GM12892 (cell line): ENCODE data around the gene ARHGAP32.

Experiments
- DNase-seq: peaks from one replicate; pipeline ENCODE4 v3.0.0; 2011; ENCODE audit not compliant: insufficient read length
- FAIRE-seq: peaks from 2 replicates; lab custom pipeline; 2011; peaks lifted over from hg19 to GRCh38; lab: Jason Lieb, UNC
- POLR2A ChIP-seq: IDR thresholded peaks from 2 replicates; pipeline ENCODE4 v1.6.1; 2011; ENCODE audit warnings: low read depth, low read length, control low read depth
- POLR2AphosphoS5 ChIP-seq: IDR thresholded peaks from 2 replicates; pipeline ENCODE4 v1.6.1; 2011; ENCODE audit warnings: low read depth, low read length, control low read depth
- TAF1 ChIP-seq: IDR thresholded peaks from 2 replicates; pipeline ENCODE4 v1.6.1; 2011; ENCODE audit warnings: low read depth, mild to moderate bottlenecking, control low read depth, low read length, borderline replicate concordance

Gene ARHGAP32

DNA sequence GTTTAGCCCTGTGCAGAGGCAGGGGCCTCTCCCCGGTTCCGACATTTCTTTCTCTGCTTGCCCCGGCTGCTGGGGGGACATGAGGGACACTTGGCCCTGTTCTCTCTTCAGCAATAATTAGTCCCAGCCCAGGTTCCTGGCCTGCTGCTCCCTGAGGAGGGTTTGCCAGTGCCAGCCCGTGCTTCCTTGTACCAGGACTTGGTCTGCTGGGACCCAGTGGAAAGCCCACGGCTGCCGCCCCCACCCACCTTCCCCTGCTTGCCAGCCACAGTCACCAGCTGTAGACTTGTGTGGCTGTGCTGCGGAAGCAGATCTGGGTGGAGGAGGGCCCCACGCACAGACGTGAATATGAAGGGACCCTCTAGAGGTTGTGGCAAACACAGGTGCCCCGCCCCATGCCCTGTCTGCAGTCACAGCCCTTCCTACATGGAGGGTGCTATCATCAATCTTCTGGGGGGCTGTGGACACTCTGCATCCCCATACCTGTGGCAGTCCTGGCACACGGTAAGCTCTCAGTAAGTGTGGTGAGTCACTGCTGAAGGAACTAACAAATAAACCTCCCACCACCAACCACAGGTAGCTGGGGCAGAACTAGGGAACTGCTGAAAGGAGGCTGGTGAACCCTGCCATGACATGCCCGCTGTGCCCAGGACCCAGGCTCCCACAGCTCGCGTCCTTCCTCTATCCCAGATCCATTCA lies 250.4 kb downstream of the ARHGAP32 start:
- DNase-seq (no peak), FAIRE-seq (no peak)
- TF ChIP-seq TAF1 (no peak), POLR2A (no peak), POLR2AphosphoS5 (no peak)

DNA sequence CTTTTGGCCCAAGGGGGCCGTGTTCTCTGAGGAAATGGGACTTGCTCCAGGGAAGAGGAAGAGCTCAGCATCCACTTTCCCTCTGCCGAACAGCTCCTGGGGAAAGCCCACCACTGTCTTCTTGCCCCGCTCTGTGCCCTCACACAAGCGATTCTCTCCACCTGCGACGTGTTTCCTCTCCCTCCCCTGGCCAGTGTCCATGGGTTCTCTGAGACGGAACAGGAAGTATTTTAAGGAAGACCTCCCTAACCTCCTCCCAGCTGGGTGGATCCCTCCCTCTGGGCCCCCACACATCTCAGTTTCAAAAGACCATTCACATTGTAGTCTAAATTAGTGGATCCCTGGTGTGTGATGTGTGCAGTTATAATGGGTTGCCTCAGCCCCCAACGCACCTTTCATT lies 251.0 kb downstream of the ARHGAP32 start:
- FAIRE-seq (no peak), DNase-seq (no peak)
- TF ChIP-seq POLR2AphosphoS5 (no peak), TAF1 (no peak), POLR2A (no peak)

GRCh38 chr11:128940603-128941002 lies 251.5 kb downstream of the ARHGAP32 start:
- FAIRE-seq (no peak), DNase-seq (no peak)
- TF ChIP-seq POLR2A (no peak), POLR2AphosphoS5 (no peak), TAF1 (no peak)

GRCh38 chr11:128940156-128940555 lies 252.0 kb downstream of the ARHGAP32 start:
- FAIRE-seq (no peak), DNase-seq (no peak)
- TF ChIP-seq POLR2A: no peak
- TF ChIP-seq TAF1: no peak
- no peak for TF ChIP-seq POLR2AphosphoS5

DNA sequence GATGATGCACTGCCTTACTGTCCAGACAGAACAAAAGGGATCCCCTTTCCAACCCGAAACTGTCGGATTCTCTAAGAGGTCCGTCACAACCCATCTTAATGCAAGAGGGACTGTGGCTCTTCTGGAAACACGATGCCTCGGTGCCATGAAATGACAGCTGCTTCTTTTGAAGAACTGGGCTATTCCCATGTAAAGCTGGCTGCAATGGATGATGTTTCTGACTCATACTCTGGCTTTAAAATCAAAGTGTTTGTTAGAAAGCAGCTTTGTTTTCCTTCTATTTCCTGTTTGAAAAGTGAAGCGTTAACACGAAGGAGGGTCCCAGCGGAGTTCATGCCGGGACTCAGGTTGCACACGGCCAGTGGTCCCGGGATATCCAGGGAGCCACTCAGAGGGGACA lies 252.5 kb downstream of the ARHGAP32 start:
- TF ChIP-seq TAF1: no peak
- no peak for DNase-seq
- FAIRE-seq: no peak

DNA sequence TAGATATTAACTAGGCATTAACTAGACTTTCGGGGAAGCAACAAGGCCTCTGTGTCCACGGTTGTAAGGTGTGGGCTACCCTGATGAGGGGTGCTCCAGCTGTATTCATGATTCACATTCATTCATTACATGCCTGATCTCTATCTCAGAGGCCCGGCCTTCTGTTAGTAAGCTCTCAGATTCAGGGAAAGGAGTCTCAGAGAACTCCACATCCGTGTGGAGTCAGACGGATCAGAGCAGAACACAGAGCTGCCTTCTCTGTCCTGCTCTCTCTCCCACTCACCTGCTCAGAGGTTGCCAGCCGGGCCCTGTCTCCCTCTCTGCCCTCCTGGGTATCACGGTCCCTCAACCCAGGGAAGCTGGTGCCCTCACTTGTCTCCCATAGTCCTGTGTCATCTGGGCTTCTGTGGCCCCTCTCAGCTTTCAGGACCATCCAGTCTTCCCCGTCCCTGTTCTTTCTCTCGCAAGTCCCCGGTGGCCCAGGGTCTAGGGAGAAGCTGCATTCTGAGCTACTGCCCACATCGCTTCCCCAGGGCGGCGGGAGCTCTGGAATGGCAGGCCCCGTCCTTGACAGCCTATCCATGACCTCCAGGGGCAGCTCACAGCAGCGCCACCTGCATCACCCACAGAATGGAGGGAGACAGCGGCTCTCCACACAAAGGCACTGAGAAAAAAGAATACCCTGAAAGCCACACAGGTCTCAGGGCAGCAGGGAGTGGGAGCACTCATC lies 253.8 kb downstream of the ARHGAP32 start:
- TF ChIP-seq TAF1 (no peak), POLR2A (no peak), POLR2AphosphoS5 (no peak)
- FAIRE-seq: no peak

DNA sequence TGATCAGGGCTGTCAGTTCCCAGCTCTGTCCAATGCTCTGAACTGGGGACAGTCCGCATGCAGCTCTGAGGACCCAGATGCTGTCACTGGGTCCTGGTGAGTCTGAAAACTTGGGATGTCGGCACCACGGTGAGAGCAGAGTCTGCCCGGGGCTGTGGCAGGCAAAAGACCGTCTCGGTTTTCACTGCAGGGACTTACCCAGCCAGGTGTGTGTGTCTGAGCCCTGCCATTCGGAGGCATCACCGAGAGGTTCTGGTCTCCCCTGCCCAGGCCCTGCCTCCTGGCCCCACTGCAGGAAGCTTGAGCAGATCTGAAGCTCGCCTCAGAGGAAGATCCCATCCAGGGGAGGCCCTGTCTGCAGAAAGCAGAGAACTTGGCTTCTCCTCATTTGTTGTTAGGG lies 254.6 kb downstream of the ARHGAP32 start:
- DNase-seq: no peak
- FAIRE-seq: no peak
- TF ChIP-seq POLR2A (no peak), POLR2AphosphoS5 (no peak)

More for the DNA sequence above, 253.8 kb downstream of the ARHGAP32 start:
- DNase-seq: no peak

DNA sequence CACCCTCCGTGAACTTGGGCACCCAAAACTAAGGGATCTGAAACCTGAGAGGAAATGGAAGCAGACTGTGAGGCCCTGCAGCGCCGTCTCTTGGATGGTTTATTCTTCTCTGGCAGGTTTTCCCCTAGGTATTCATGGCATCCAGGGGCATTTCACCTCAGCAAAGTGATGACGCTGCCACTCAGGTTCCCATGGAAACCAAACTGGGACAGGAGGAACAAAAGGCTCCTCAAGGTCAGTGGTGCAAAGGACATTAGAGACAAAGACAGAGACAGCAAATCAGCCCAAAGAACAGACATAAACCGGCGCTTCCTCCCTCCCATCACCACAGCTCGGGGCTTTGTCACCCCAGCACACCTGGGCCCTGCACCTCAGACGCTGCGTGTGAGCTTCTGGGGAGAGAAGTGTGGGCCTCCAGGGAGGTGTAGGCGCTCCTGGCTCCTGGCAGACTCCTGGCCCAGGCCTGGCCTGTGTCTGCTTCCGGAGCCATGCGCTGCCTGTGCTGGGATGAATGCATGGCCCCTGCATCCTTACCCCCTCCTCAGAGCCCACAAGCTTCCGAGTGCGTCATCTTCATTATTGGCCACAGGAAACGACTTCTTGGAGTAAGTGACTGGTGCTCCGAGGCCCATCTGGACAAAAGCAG lies 255.4 kb downstream of the ARHGAP32 start:
- FAIRE-seq: no peak
- DNase-seq: no peak
- TF ChIP-seq POLR2AphosphoS5 (no peak), TAF1 (no peak), POLR2A (no peak)

DNA sequence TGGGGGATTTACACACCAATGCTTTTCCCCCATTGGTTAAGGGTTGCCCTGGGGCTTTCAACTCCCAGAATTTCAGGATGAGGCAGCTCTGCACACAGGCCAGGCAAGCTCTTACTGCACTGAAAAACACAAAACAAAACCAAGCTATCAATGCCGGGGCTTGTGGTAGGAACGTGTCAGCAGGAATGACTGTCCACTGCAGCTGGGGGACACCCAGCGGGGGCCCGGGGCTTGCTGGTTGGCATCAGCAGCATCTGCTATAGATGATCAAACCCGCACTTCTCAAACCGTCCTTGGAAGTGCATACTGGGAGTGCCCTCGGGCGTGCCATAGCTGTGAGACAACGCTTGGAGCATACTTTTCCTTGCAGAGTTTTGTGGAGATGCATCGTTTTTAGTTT lies 257.2 kb downstream of the ARHGAP32 start:
- FAIRE-seq: no peak
- no peak for DNase-seq
- TF ChIP-seq POLR2A: no peak
- no peak for TF ChIP-seq POLR2AphosphoS5
- no peak for TF ChIP-seq TAF1

DNA sequence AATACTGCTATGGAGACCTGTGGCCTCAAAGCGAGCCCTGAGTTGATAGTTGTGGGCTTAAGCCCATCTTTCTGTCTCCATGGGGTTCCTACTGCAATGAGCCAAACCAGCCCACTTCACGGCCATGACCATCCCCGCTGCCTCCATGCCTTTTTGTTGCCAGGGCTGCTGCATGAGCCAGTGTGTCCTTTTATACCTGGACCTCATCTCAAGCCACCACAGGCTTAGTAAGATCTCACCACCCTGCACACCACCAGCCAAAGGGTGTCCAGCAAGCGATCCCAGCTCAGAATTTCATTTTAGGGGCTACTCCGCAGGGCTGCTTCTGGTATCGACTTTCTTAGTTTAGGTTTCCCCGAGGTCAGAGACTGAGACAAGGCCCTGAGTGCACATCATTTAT lies 257.8 kb downstream of the ARHGAP32 start:
- FAIRE-seq: no peak
- TF ChIP-seq POLR2AphosphoS5: no peak
- no peak for TF ChIP-seq POLR2A
- TF ChIP-seq TAF1: no peak
- DNase-seq: no peak

DNA sequence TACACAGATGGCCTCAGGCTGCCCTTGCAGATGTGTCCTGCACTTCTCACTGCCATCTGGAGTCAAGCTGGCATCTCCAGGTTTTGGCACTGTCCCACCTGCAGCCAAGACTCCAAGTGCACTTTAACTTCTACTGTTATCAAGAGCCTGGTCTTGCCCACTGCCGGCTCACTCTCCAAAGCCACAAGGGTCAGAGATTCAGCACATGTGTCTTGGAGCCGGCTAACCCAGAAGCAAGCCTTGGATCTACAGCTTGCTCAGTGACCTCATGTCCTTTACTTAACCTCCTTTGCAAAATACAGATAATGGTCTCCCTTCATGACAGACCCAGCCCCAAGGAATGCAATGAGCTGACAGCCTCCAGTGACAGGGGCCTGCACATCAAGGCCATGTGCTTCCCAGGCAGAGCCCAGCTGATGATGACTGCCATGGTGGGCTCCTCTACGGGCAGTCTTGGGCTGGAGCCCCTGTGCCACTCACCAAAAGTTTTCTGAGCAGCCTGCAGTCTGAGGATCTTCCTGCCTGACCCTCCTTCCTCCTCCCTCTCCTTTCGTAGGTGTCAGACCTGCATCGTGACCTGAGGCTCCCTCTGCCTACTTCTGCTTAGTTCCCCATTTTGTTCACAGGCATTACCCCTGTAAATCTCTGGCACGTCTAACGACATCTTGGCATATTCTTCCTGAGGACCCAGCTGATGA lies 258.5 kb downstream of the ARHGAP32 start:
- FAIRE-seq (no peak), DNase-seq (no peak)
- no peak for TF ChIP-seq POLR2AphosphoS5
- TF ChIP-seq TAF1: no peak
- TF ChIP-seq POLR2A: no peak

GRCh38 chr11:128931668-128932067 lies 260.5 kb downstream of the ARHGAP32 start:
- DNase-seq (no peak), FAIRE-seq (no peak)
- TF ChIP-seq POLR2AphosphoS5 (no peak), POLR2A (no peak), TAF1 (no peak)
